SK-N-SH (cell line): ENCODE measurements around the gene FKBP2. TPM values are rescaled to one million over a fixed set of nuclear protein-coding genes. Genes with fewer than 3 reads are reported as not detected.

Experiments
- CTCF ChIA-PET: fragments of 300-600, 350-600 bp; formaldehyde crosslinking; extraction: SDS; loops from one replicate; lab custom pipeline; 2021; lab: Yijun Ruan, JAX
- POLR2A ChIA-PET: fragments of 350-600 bp; sonication (Branson Sonifier 250); formaldehyde crosslinking; extraction: SDS; loops from one replicate; lab custom pipeline; 2020; ENCODE audit warnings: antibody characterized with exemption, inconsistent platforms; lab: Yijun Ruan, JAX
- DNase-seq: peaks from one replicate; pipeline ENCODE4 v3.0.0; 2012
- H2AFZ ChIP-seq: fragments of 200-600 bp; sonication (generic); 2 replicates; pipeline ENCODE4 v1.8.1; 2016; ENCODE audit warnings: antibody characterized with exemption, mild to moderate bottlenecking, low read depth
- H3F3A ChIP-seq: fragments of 200-600 bp; sonication (generic); replicated peaks from 2 replicates; pipeline ENCODE3; 2016; ENCODE audit warnings: antibody characterized with exemption, mild to moderate bottlenecking; ENCODE audit not compliant: insufficient read depth
- H3K27ac ChIP-seq, 2 experiments: fragments of 200-500 bp in 1 of 2; fragments of 200-600 bp in 1 of 2; sonication (Bioruptor generic) in 1 of 2; sonication (generic), shearing (Covaris generic) in 1 of 2; 2 replicates each; pipeline versions ENCODE4 v1.5.1 to v1.6.1; 2014 to 2016; ENCODE audit warnings: low read depth in 2 of 2, inconsistent platforms in 1 of 2, low read length in 1 of 2, mild to moderate bottlenecking in 1 of 2, mixed read lengths in 1 of 2
- H3K27me3 ChIP-seq: fragments of 200-600 bp; sonication (generic), shearing (Covaris generic); 2 replicates; pipeline ENCODE4 v1.6.1; 2016; ENCODE audit warnings: mixed run types; ENCODE audit not compliant: insufficient read depth
- H3K36me3 ChIP-seq, 2 experiments: fragments of 200-500 bp in 1 of 2; fragments of 200-600 bp in 1 of 2; sonication (Bioruptor generic) in 1 of 2; sonication (generic) in 1 of 2; replicated peaks in 1 of 2; 2 replicates each; pipeline versions ENCODE3 to v1.5.1; 2014 to 2016; ENCODE audit warnings: low read length in 1 of 2, mild to moderate bottlenecking in 1 of 2; ENCODE audit not compliant: insufficient read depth in 2 of 2, control insufficient read depth in 1 of 2
- H3K4me1 ChIP-seq, 2 experiments: fragments of 200-500 bp in 1 of 2; fragments of 200-600 bp in 1 of 2; sonication (Bioruptor generic) in 1 of 2; sonication (generic), shearing (Covaris generic) in 1 of 2; 2 replicates each; pipeline versions ENCODE4 v1.5.1 to v1.6.1; 2014 to 2016; ENCODE audit warnings: low read depth in 1 of 2, low read length in 1 of 2, mixed run types in 1 of 2; ENCODE audit not compliant: insufficient read depth in 2 of 2, control insufficient read depth in 1 of 2
- H3K4me2 ChIP-seq: fragments of 200-600 bp; sonication (generic), shearing (Covaris generic); 2 replicates; pipeline ENCODE4 v1.6.1; 2017; ENCODE audit warnings: mixed run types
- H3K4me3 ChIP-seq, 2 experiments: fragments of 200-500 bp in 1 of 2; fragments of 200-600 bp in 1 of 2; sonication (Bioruptor generic) in 1 of 2; sonication (generic), shearing (Covaris generic) in 1 of 2; 2 replicates each; pipeline versions ENCODE4 v1.5.1 to v1.8.1; 2014 to 2016; ENCODE audit warnings: low read depth in 2 of 2, inconsistent platforms in 1 of 2, low read length in 1 of 2, mild to moderate bottlenecking in 1 of 2, mixed read lengths in 1 of 2, moderate library complexity in 1 of 2
- H3K79me2 ChIP-seq: fragments of 200-600 bp; sonication (generic); 2 replicates; pipeline ENCODE4 v1.8.1; 2017; ENCODE audit warnings: mild to moderate bottlenecking; ENCODE audit not compliant: insufficient read depth
- H3K9ac ChIP-seq: fragments of 200-600 bp; sonication (generic); 2 replicates; pipeline ENCODE4 v1.6.1; 2017; ENCODE audit warnings: mixed run types
- H3K9me2 ChIP-seq: fragments of 200-600 bp; sonication (generic); 2 replicates; pipeline ENCODE4 v1.6.1; 2017; ENCODE audit warnings: mixed run types
- H3K9me3 ChIP-seq: fragments of 200-600 bp; sonication (generic); 2 replicates; pipeline ENCODE4 v1.6.1; 2017; ENCODE audit warnings: mixed run types, mild to moderate bottlenecking, moderate library complexity
- H4K20me1 ChIP-seq: fragments of 200-600 bp; sonication (generic); 2 replicates; pipeline ENCODE4 v1.6.1; 2017; ENCODE audit warnings: mild to moderate bottlenecking, mixed run types; ENCODE audit not compliant: insufficient read depth
- CHD2 ChIP-seq: fragments of 150-350 bp; IDR thresholded peaks from 2 replicates; pipeline ENCODE4 v1.6.1; 2018; ENCODE audit warnings: low read length; ENCODE audit not compliant: partially characterized antibody
- EZH2phosphoT487 ChIP-seq: fragments of 200-600 bp; sonication (generic); IDR thresholded peaks from 2 replicates; pipeline ENCODE4 v1.6.1; 2017; ENCODE audit warnings: low read depth, mixed run types, mild to moderate bottlenecking, antibody characterized with exemption, moderate library complexity, borderline replicate concordance
- FOSL2 ChIP-seq: IDR thresholded peaks from 2 replicates; pipeline ENCODE4 v1.4.0; 2012; ENCODE audit warnings: low read depth, mild to moderate bottlenecking, moderate library complexity, borderline replicate concordance
- FOXJ3 ChIP-seq: sonication (generic); formaldehyde crosslinking; IDR thresholded peaks from 2 replicates; pipeline ENCODE4 v1.5.1; 2020; ENCODE audit warnings: mild to moderate bottlenecking, missing genetic modification reagents
- FOXM1 ChIP-seq: IDR thresholded peaks from 2 replicates; pipeline ENCODE4 v1.4.0; 2012; ENCODE audit warnings: low read depth, mild to moderate bottlenecking
- GABPA ChIP-seq: IDR thresholded peaks from 2 replicates; pipeline ENCODE4 v1.4.0; 2012; ENCODE audit warnings: low read depth, mild to moderate bottlenecking
- MEF2A ChIP-seq: IDR thresholded peaks from 2 replicates; pipeline ENCODE4 v1.4.0; 2012; ENCODE audit warnings: low read depth, borderline replicate concordance
- MXI1 ChIP-seq: IDR thresholded peaks from 2 replicates; pipeline ENCODE4 v1.6.1; 2012; ENCODE audit warnings: mild to moderate bottlenecking, low read depth, low read length, improper control_type of control experiment
- NFIC ChIP-seq: IDR thresholded peaks from 2 replicates; pipeline ENCODE4 v1.4.0; 2012; ENCODE audit warnings: borderline replicate concordance
- NRF1 ChIP-seq: IDR thresholded peaks from 2 replicates; pipeline ENCODE4 v1.6.1; 2012; ENCODE audit warnings: low read depth, mild to moderate bottlenecking, low read length
- POLR2AphosphoS5 ChIP-seq: IDR thresholded peaks from 2 replicates; pipeline ENCODE4 v1.6.1; 2012; ENCODE audit warnings: low read depth, low read length
- RFX5 ChIP-seq: IDR thresholded peaks from 2 replicates; pipeline ENCODE4 v1.6.1; 2012; ENCODE audit warnings: mild to moderate bottlenecking, improper control_type of control experiment, low read length
- WGBS: methylation state at CpG from one replicate; pipeline ENCODE4 v1.1.6; 2017; ENCODE audit warnings: low lambda C conversion rate; 5-methylcytosine and 5-hydroxymethylcytosine counted together
- polyA plus RNA-seq, 3 experiments: library from polyadenylated mRNA; depleted of rRNA; stranded (reverse); fragments of >200 nt; gene quantifications; 2 replicates each; pipeline ENCODE4 v1.2.3, GENCODE V29; 2012
- TF ChIP-seq, protein P1 (sequence below): fragments of 150-350 bp; IDR thresholded peaks from 2 replicates; pipeline ENCODE4 v1.6.1; 2017; ENCODE audit warnings: antibody characterized with exemption, low read length, low read depth, borderline replicate concordance
- TF ChIP-seq, protein P2 (sequence below): IDR thresholded peaks from 2 replicates; pipeline ENCODE4 v1.4.0; 2012; ENCODE audit warnings: low read depth
- TF ChIP-seq, protein P3 (sequence below): IDR thresholded peaks from 2 replicates; pipeline ENCODE4 v1.4.0; 2012; ENCODE audit warnings: low read depth, borderline replicate concordance

FKBP2 gene
- polyA plus RNA-seq, 1 of the 3 experiments (the other 2 are of a cell fraction): 127 TPM

DNA sequence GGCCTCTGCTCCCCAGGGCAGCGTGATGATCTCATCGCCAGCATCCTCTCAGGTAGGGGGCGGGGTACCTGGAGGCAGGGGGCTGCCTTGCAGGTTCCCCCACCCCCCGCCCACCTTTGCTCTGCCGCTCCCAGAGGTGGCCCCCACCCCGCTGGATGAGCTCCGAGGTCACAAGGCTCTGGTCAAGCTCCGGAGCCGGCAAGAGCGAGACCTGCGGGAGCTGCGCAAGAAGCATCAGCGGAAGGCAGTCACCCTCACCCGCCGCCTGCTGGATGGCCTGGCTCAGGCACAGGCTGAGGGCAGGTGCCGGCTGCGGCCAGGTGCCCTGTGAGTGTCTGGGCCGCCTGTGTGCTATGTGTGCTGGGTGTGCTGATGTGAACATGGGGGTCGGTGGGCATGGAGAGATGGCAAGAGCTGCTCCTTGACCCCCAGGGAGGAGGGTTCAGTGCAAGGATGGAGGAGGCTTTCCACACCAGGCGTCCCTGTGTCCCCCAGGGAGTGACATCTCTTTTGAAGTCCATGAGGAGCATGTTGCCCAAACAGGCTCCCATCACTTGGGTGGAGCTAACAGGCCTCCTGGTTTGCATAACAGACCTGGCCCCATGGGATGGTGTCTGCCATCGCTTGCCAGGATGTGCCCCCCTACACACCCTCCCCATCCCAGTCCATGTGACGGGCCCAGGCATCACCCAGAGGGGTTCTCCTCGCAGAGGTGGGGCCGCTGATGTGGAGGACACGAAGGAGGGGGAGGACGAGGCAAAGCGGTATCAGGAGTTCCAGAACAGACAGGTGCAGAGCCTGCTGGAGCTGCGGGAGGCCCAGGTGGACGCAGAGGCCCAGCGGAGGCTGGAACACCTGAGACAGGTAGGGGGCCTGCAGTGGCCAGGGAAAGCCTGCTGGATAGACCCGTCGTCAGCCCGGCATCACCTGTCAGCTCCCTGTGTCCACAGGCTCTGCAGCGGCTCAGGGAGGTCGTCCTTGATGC lies 24.6 kb downstream of the FKBP2 start:
- Histone ChIP-seq H3K9me2 (no peaks in the 10 kb centered on the region), H3K79me2 (no peaks in the 10 kb centered on the region; the same call in none of the 2 replicates), H4K20me1 (no peaks in the 10 kb centered on the region), H3F3A (peaks cover 22% of the 10 kb centered on the region), H3K4me1 (peaks cover 12 to 55% of the 10 kb centered on the region in 2 experiments; a peak in 3 of 4 replicates), H2AFZ (no peak overlapping the region), H3K27me3 (no peaks in the 10 kb centered on the region), H3K9ac (no peak overlapping the region), H3K4me2 (no peak overlapping the region), H3K9me3 (no peaks in the 10 kb centered on the region)
- DNase-seq: no peak
- CTCF ChIA-PET: interaction anchor here (0.8 to 5.7 kb wide), 9 partner anchors 12 to 61 kb away, joined by 3 to 119 read pairs (median 11); partner anchors contain the start of genes ESRRA, NUDT22, PLCB3 and PPP1R14B
- POLR2A ChIA-PET: interaction anchor here (1.0 to 2.8 kb wide), 9 partner anchors 12 to 80 kb away, joined by 3 to 41 read pairs (median 5); partner anchors contain the start of genes FKBP2, NUDT22, PLCB3 and PPP1R14B
- 95% methylated on average over 23 of the region's 35 CpGs for WGBS
- no peak for TF ChIP-seq FOXJ3 (CRISPR knock-in tag)
- TF ChIP-seq, protein P1, sequence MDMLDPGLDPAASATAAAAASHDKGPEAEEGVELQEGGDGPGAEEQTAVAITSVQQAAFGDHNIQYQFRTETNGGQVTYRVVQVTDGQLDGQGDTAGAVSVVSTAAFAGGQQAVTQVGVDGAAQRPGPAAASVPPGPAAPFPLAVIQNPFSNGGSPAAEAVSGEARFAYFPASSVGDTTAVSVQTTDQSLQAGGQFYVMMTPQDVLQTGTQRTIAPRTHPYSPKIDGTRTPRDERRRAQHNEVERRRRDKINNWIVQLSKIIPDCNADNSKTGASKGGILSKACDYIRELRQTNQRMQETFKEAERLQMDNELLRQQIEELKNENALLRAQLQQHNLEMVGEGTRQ: no peak
- no peak for TF ChIP-seq NFIC
- TF ChIP-seq, all 33 proteins: peak for 0
- H3K27ac ChIP-seq: peak overlapping the region in 1 of 2 experiments; percentile 94; a peak in 2 of 4 replicates
- no peak overlapping the region for H3K4me3 ChIP-seq
- peaks cover 17 to 28% of the 10 kb centered on the region in 2 experiments for H3K36me3 ChIP-seq

DNA sequence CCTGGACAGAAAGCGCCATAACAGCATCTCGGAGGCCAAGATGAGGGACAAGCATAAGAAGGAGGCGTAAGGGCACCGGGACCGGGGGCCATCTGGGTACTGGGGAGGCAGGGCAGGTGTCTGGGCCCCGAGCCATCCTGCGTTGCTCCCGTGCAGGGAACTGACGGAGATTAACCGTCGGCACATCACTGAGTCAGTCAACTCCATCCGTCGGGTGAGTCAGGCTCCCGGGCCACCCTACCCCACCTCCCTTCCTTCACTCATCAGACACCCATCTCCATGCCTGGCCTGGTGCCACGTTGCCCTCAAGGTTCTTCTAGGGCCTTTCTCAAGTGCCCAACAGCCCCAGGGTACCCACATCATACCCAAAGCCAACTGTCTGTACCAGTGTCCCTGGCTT lies 25.4 kb downstream of the FKBP2 start:
- Histone ChIP-seq H3K9me2 (no peaks in the 10 kb centered on the region), H4K20me1 (no peaks in the 10 kb centered on the region), H3K36me3 (peaks cover 15 to 28% of the 10 kb centered on the region in 2 experiments), H3K27me3 (no peaks in the 10 kb centered on the region), H3K79me2 (no peaks in the 10 kb centered on the region; the same call in 1 of the 2 replicates), H3K4me2 (no peak overlapping the region), H3K9me3 (no peaks in the 10 kb centered on the region), H2AFZ (no peak overlapping the region), H3K4me3 (no peak overlapping the region), H3F3A (peaks cover 25% of the 10 kb centered on the region), H3K9ac (no peak overlapping the region), H3K4me1 (peaks cover 12 to 55% of the 10 kb centered on the region in 2 experiments; a peak in 3 of 4 replicates), H3K27ac (no peak overlapping the region)
- TF ChIP-seq MXI1: no peak
- no peak for TF ChIP-seq MEF2A
- TF ChIP-seq, protein P1: no peak
- no peak for TF ChIP-seq EZH2phosphoT487
- no peak for TF ChIP-seq GABPA
- TF ChIP-seq FOSL2: no peak
- no peak for TF ChIP-seq RFX5
- TF ChIP-seq NRF1: no peak
- no peak for TF ChIP-seq CHD2
- TF ChIP-seq, protein P2, sequence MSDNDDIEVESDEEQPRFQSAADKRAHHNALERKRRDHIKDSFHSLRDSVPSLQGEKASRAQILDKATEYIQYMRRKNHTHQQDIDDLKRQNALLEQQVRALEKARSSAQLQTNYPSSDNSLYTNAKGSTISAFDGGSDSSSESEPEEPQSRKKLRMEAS: no peak
- TF ChIP-seq, protein P3, sequence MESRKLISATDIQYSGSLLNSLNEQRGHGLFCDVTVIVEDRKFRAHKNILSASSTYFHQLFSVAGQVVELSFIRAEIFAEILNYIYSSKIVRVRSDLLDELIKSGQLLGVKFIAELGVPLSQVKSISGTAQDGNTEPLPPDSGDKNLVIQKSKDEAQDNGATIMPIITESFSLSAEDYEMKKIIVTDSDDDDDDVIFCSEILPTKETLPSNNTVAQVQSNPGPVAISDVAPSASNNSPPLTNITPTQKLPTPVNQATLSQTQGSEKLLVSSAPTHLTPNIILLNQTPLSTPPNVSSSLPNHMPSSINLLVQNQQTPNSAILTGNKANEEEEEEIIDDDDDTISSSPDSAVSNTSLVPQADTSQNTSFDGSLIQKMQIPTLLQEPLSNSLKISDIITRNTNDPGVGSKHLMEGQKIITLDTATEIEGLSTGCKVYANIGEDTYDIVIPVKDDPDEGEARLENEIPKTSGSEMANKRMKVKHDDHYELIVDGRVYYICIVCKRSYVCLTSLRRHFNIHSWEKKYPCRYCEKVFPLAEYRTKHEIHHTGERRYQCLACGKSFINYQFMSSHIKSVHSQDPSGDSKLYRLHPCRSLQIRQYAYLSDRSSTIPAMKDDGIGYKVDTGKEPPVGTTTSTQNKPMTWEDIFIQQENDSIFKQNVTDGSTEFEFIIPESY: no peak
- TF ChIP-seq POLR2AphosphoS5: no peak
- TF ChIP-seq FOXM1: no peak
- ChIA-PET CTCF (interaction anchor here (3.4 to 6.9 kb wide), 2 partner anchors 16 to 20 kb away, joined by 20 to 89 read pairs; partner anchors contain the start of genes PLCB3 and PPP1R14B), POLR2A (interaction anchor here (1.2 to 6.5 kb wide), 2 partner anchors 20 to 27 kb away, joined by 3 to 112 read pairs; partner anchors contain the start of genes FKBP2, PLCB3 and PPP1R14B)
- DNase-seq: no peak
- WGBS: 87% methylated on average over 10 of the region's 15 CpGs
